ENCODE results near the gene DARS1. TPM values are rescaled to one million over a fixed set of nuclear protein-coding genes. Genes with fewer than 3 reads are reported as not detected.

Gene DARS1
- total RNA-seq, 6 experiments from 2014 or later = 65.6 to 74.3 (median 71.3) TPM

- H3K9me3 Mint-ChIP-seq = no peaks in the 10 kb centered on the region
- H3K4me1 Mint-ChIP-seq (ENCODE audit: low read depth) = peaks cover 13% of the 10 kb centered on the region
- no peaks in the 10 kb centered on the region for H3K27me3 Mint-ChIP-seq (ENCODE audit: insufficient read depth)
- H3K27ac Mint-ChIP-seq = peak overlapping the region; percentile 96
- peak overlapping the region; percentile 98 for H3K4me3 Mint-ChIP-seq
- TF ChIP-seq CTCF (IDR thresholded peaks at IDR 0.05) = no peak
- no peak for DNase-seq
- peaks cover 11% of the 10 kb centered on the region; the same call in 1 of the 2 replicates for H3K36me3 Mint-ChIP-seq (ENCODE audit: low read depth)
Observed at GRCh38 chr2:135985826-135986393, 484 bp upstream of the DARS1 start.

- Mint-ChIP-seq H3K9me3 (no peaks in the 10 kb centered on the region), H3K4me1 (ENCODE audit: low read depth) (peaks cover 13% of the 10 kb centered on the region), H3K27ac (peak overlapping the region; percentile 96), H3K36me3 (ENCODE audit: low read depth) (peaks cover 14% of the 10 kb centered on the region; the same call in 1 of the 2 replicates), H3K27me3 (ENCODE audit: insufficient read depth) (no peaks in the 10 kb centered on the region), H3K4me3 (peak overlapping the region; percentile 98)
- TF ChIP-seq CTCF (IDR thresholded peaks at IDR 0.05) = no peak
- no peak for DNase-seq
Observed at GRCh38 chr2:135984199-135985017, 1.0 kb downstream of the DARS1 start.

GRCh38 chr2:135980434-135981079 lies 4.9 kb downstream of the DARS1 start:
- H3K4me3 Mint-ChIP-seq = no peak overlapping the region
- TF ChIP-seq CTCF (IDR thresholded peaks at IDR 0.05) = no peak
- peaks cover 13% of the 10 kb centered on the region for H3K4me1 Mint-ChIP-seq (ENCODE audit: low read depth)
- no peaks in the 10 kb centered on the region for H3K27me3 Mint-ChIP-seq (ENCODE audit: insufficient read depth)
- no peak overlapping the region for H3K27ac Mint-ChIP-seq
- DNase-seq = no peak
- peaks cover 36% of the 10 kb centered on the region for H3K36me3 Mint-ChIP-seq (ENCODE audit: low read depth)
- H3K9me3 Mint-ChIP-seq = no peaks in the 10 kb centered on the region

GRCh38 chr2:135975702-135976101 lies 9.7 kb downstream of the DARS1 start:
- Mint-ChIP-seq H3K27me3 (ENCODE audit: insufficient read depth) (no peaks in the 10 kb centered on the region), H3K9me3 (no peaks in the 10 kb centered on the region), H3K36me3 (ENCODE audit: low read depth) (peaks cover 62% of the 10 kb centered on the region), H3K27ac (no peak overlapping the region), H3K4me1 (ENCODE audit: low read depth) (no peaks in the 10 kb centered on the region), H3K4me3 (no peak overlapping the region)
- no peak for TF ChIP-seq CTCF (IDR thresholded peaks at IDR 0.05)
- no peak for DNase-seq

- Mint-ChIP-seq H3K4me3 (no peak overlapping the region), H3K36me3 (ENCODE audit: low read depth) (peaks cover 57% of the 10 kb centered on the region), H3K4me1 (ENCODE audit: low read depth) (no peaks in the 10 kb centered on the region), H3K27ac (no peak overlapping the region), H3K9me3 (no peaks in the 10 kb centered on the region), H3K27me3 (ENCODE audit: insufficient read depth) (no peaks in the 10 kb centered on the region)
- no peak for TF ChIP-seq CTCF (IDR thresholded peaks at IDR 0.05)
- DNase-seq = no peak
Observed at GRCh38 chr2:135974036-135974435, 11.4 kb downstream of the DARS1 start.
